Posterior cingulate gyrus (tissue), 11 donors: ENCODE results near the gene KIF5B.
"Not testable (repeated sequence)": the region's sequence is repeated elsewhere in the genome, so short reads cannot be mapped to it uniquely, and the experiment has no call there.

ENCODE experiments used
- DNase-seq, 10 donors: peaks; one replicate each; pipeline versions ENCODE4 v3.0.0 to v3.0.0-alpha.2; 2020 to 2021; ENCODE audit warnings: mixed read lengths in 3 of 10
- intact Hi-C: fragments of 100-400 bp; cut with DNase I; formaldehyde crosslinking; loops from one replicate; pipeline ENCODE4 v1.15.1; 2023

KIF5B gene

GRCh38 chr10:32028710-32029109, 27.5 kb downstream of the KIF5B start:
- intact Hi-C loops: no loop called here
- no peak for DNase-seq

- DNase-seq: no peak
- intact Hi-C loops: no loop called here
These were observed 33.0 kb downstream of the KIF5B start for GRCh38 chr10:32023264-32023663.

- intact Hi-C loops: no loop called here
These were observed 39.2 kb downstream of the KIF5B start for GRCh38 chr10:32017044-32017443.

GRCh38 chr10:32015386-32015785, 40.8 kb downstream of the KIF5B start:
- intact Hi-C loops: no loop called here
- DNase-seq: peak in 2 of 10 donors; percentile 20 to 80

More at GRCh38 chr10:32017044-32017443, 39.2 kb downstream of the KIF5B start:
- DNase-seq: no peak

GRCh38 chr10:32007026-32007425, 49.2 kb downstream of the KIF5B start:
- DNase-seq: no peak
- intact Hi-C loops: loop anchor here (10.0 kb wide), 2 partner anchors 62 to 142 kb away; no protein-coding TSS in a partner anchor

GRCh38 chr10:32005050-32005449, 51.2 kb downstream of the KIF5B start:
- DNase-seq: peak in 3 of 10 donors; percentile 17 to 29 (median 21)
- intact Hi-C loops: loop anchor here (10.0 kb wide), 2 partner anchors 60 to 140 kb away; no protein-coding TSS in a partner anchor

- peak in 6 of 10 donors; percentile 11 to 77 (median 18) for DNase-seq
- intact Hi-C loops: loop anchor here (10.0 kb wide), 2 partner anchors 59 to 139 kb away; no protein-coding TSS in a partner anchor
These were observed 52.0 kb downstream of the KIF5B start for GRCh38 chr10:32004161-32004591.

GRCh38 chr10:32002531-32002930, 53.7 kb downstream of the KIF5B start:
- intact Hi-C loops: loop anchor here (10.0 kb wide), 2 partner anchors 58 to 138 kb away; no protein-coding TSS in a partner anchor
- DNase-seq: no peak

- no peak for DNase-seq
- intact Hi-C loops: loop anchor here (10.0 kb wide), 2 partner anchors 56 to 136 kb away; no protein-coding TSS in a partner anchor
These were observed 55.3 kb downstream of the KIF5B start for GRCh38 chr10:32000937-32001336.

GRCh38 chr10:31999836-32000235, 56.4 kb downstream of the KIF5B start:
- intact Hi-C loops: loop anchor here (10.0 kb wide), 2 partner anchors 55 to 135 kb away; no protein-coding TSS in a partner anchor
- DNase-seq: no peak

GRCh38 chr10:31999070-31999660, 57.1 kb downstream of the KIF5B start:
- no peak for DNase-seq
- intact Hi-C loops: no loop called here

GRCh38 chr10:31994926-31995325, 61.3 kb downstream of the KIF5B start:
- intact Hi-C loops: no loop called here
- no peak for DNase-seq

- intact Hi-C loops: no loop called here
- DNase-seq: no peak
These were observed 65.3 kb downstream of the KIF5B start for GRCh38 chr10:31990937-31991336.

GRCh38 chr10:31987786-31988185, 68.4 kb downstream of the KIF5B start:
- intact Hi-C loops, DNase-seq: not testable (repeated sequence)

GRCh38 chr10:31982111-31982510, 74.1 kb downstream of the KIF5B start:
- intact Hi-C loops: no loop called here
- no peak for DNase-seq

- intact Hi-C loops: no loop called here
- no peak for DNase-seq
These were observed 75.8 kb downstream of the KIF5B start for GRCh38 chr10:31980471-31980870.

GRCh38 chr10:31979071-31979470, 77.2 kb downstream of the KIF5B start:
- peak in 1 of 10 donors; percentile 32 for DNase-seq
- intact Hi-C loops: not testable (repeated sequence)

- DNase-seq: no peak
- intact Hi-C loops: no loop called here
These were observed 78.1 kb downstream of the KIF5B start for GRCh38 chr10:31978156-31978483.

- no peak for DNase-seq
- intact Hi-C loops: no loop called here
These were observed 78.6 kb downstream of the KIF5B start for GRCh38 chr10:31977440-31978155.

- DNase-seq: peak in 1 of 10 donors; percentile 32
These were observed 81.0 kb downstream of the KIF5B start for GRCh38 chr10:31975157-31975765.

GRCh38 chr10:31974434-31975124, 81.6 kb downstream of the KIF5B start:
- intact Hi-C loops: no loop called here
- DNase-seq: no peak

More at GRCh38 chr10:31975157-31975765, 81.0 kb downstream of the KIF5B start:
- intact Hi-C loops: no loop called here
